ENCODE data around the gene STRA8. TPM values are rescaled to one million over a fixed set of nuclear protein-coding genes. Genes with fewer than 3 reads are reported as not detected.
A peak's percentile ranks its signal among the peaks of the same experiment; 100 is the strongest.

STRA8 gene
- total RNA-seq, 1 experiment from 2014 or later: not detected

- TF ChIP-seq, protein P1, sequence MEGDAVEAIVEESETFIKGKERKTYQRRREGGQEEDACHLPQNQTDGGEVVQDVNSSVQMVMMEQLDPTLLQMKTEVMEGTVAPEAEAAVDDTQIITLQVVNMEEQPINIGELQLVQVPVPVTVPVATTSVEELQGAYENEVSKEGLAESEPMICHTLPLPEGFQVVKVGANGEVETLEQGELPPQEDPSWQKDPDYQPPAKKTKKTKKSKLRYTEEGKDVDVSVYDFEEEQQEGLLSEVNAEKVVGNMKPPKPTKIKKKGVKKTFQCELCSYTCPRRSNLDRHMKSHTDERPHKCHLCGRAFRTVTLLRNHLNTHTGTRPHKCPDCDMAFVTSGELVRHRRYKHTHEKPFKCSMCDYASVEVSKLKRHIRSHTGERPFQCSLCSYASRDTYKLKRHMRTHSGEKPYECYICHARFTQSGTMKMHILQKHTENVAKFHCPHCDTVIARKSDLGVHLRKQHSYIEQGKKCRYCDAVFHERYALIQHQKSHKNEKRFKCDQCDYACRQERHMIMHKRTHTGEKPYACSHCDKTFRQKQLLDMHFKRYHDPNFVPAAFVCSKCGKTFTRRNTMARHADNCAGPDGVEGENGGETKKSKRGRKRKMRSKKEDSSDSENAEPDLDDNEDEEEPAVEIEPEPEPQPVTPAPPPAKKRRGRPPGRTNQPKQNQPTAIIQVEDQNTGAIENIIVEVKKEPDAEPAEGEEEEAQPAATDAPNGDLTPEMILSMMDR (conservative IDR thresholded peaks at IDR 0.05): no peak
- no peaks in the 10 kb centered on the region for H3K9me3 ChIP-seq (ENCODE audit: control insufficient read depth, low read depth, low read length)
- H3K4me1 Mint-ChIP-seq: no peaks in the 10 kb centered on the region
- no peaks in the 10 kb centered on the region for H3K79me2 ChIP-seq (ENCODE audit: insufficient read depth, low read length)
- H4K8ac ChIP-seq (replicated peaks; ENCODE audit: insufficient read length, low read depth, low read length): no peak overlapping the region
- H2BK5ac ChIP-seq (ENCODE audit: insufficient read length, low read length): no peak overlapping the region
- H3K56ac ChIP-seq (ENCODE audit: insufficient read length, low read depth, low read length): no peak overlapping the region
- no peak overlapping the region for H3K9ac ChIP-seq (ENCODE audit: extremely low read depth, insufficient read length, low read length)
- no peak overlapping the region for H2BK120ac ChIP-seq (ENCODE audit: low read depth, low read length, poor library complexity, severe bottlenecking)
- peaks cover 6 to 54% (median 31%) of the 10 kb centered on the region in 3 experiments for H3K36me3 Mint-ChIP-seq (ENCODE audit: insufficient read depth in 1 of 3, low read depth in 3 of 3)
- no peaks in the 10 kb centered on the region for H3K27me3 Mint-ChIP-seq (ENCODE audit: low read depth)
- H3K4me3 Mint-ChIP-seq: no peak overlapping the region
- H2BK12ac ChIP-seq (ENCODE audit: insufficient read length, low read depth, low read length): no peak overlapping the region
- no peak for DNase-seq
- H3K27ac ChIP-seq (ENCODE audit: insufficient read length, low read depth, low read length): no peak overlapping the region
- H3K18ac ChIP-seq (ENCODE audit: insufficient read length, low read depth, low read length): no peak overlapping the region
- H4K20me1 ChIP-seq (ENCODE audit: control insufficient read depth, insufficient read depth, insufficient read length): no peaks in the 10 kb centered on the region
- peak overlapping the region in 1 of 3 experiments; percentile 35; a peak in 1 of 7 replicates for H3K27ac Mint-ChIP-seq
- no peak overlapping the region for H3K4ac ChIP-seq (ENCODE audit: low read depth, low read length)
- H3K14ac ChIP-seq (ENCODE audit: insufficient read depth, low read length): no peak overlapping the region
- no peak overlapping the region for H4K5ac ChIP-seq (ENCODE audit: insufficient read length, low read depth, low read length)
- no peaks in the 10 kb centered on the region for H3K79me1 ChIP-seq (ENCODE audit: insufficient read depth, low read depth, low read length, poor library complexity, severe bottlenecking)
- H3K23ac ChIP-seq (ENCODE audit: insufficient read length, low read depth, low read length): no peak overlapping the region
- no peak overlapping the region for H2AK5ac ChIP-seq (ENCODE audit: insufficient read length, low read length)
- H3K9me3 Mint-ChIP-seq: no peaks in the 10 kb centered on the region
- H3K4me1 ChIP-seq (ENCODE audit: insufficient read depth, low read length): no peaks in the 10 kb centered on the region
- H3K23me2 ChIP-seq (ENCODE audit: insufficient read length, low read depth, low read length, poor library complexity, severe bottlenecking): no peaks in the 10 kb centered on the region
- no peak overlapping the region for H3K4me2 ChIP-seq (ENCODE audit: insufficient read depth, insufficient read length, low read length)
- no peaks in the 10 kb centered on the region for H3K27me3 ChIP-seq (ENCODE audit: insufficient read depth, low read length)
- H4K91ac ChIP-seq (ENCODE audit: insufficient read length, low read depth, low read length): no peak overlapping the region
- H2BK20ac ChIP-seq (ENCODE audit: low read depth, low read length, poor library complexity, severe bottlenecking): no peak overlapping the region
- no peak overlapping the region for H3T11ph ChIP-seq (ENCODE audit: low read length)
- WGBS (ENCODE audit: extremely low coverage, insufficient read length, low lambda C conversion rate): no CpG with 5 or more reads among the region's 11 CpGs
- H2AFZ ChIP-seq (ENCODE audit: low read length): no peak overlapping the region
- no peak overlapping the region for H2BK15ac ChIP-seq (ENCODE audit: low read depth, low read length)
These were observed 40.6 kb upstream of the STRA8 start for GRCh38 chr7:135192914-135193536.

Measured in H9 (cell line).